ENCODE results near the gene SHISA4.
"Not testable (repeated sequence)": the region's sequence is repeated elsewhere in the genome, so short reads cannot be mapped to it uniquely, and the experiment has no call there.

Gene SHISA4

DNA sequence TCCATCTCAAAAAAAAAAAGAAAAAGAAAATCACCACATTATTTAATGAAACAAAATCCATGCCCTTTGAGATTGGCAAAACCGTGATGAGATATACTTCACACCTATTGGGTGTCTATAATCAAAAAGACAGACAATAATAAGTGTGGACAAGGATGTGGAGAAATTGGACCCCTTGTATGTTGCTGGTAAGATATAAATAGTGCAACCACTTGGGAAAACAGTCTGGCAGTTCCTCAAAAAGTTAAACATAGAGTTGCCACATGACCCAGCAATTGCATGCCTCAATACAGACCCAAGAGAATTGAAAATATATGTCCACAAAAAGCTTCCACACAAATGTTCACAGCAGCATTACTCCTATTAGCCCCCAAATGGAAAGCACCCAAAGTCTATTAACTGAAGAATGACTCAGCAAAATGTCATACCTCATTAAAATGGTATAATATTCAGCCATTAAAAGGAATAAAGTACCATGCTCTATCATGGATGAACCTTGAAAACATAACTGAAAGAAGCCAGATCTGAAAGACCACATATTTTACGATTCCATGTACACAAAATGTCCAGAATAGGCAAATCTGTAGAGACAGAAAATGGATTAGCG, 33.4 kb downstream of the SHISA4 start:
- in situ Hi-C loops (cut with HindIII; ENCODE audit: low sequenced_read_pairs): no loop called here

DNA sequence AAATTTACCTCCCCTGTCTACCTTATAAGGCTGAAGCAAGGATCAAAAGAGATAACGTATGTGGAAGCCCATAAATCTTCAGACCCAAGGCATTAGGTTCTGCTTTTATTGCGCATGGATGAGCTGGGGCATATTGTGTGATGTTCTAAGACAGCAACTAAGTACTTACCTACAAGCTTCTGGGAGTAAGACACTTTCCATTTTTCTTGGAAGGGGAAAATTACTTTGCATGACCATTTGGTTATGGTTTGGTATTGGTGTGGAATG, 36.5 kb downstream of the SHISA4 start:
- in situ Hi-C loops (cut with HindIII; ENCODE audit: low sequenced_read_pairs): no loop called here

DNA sequence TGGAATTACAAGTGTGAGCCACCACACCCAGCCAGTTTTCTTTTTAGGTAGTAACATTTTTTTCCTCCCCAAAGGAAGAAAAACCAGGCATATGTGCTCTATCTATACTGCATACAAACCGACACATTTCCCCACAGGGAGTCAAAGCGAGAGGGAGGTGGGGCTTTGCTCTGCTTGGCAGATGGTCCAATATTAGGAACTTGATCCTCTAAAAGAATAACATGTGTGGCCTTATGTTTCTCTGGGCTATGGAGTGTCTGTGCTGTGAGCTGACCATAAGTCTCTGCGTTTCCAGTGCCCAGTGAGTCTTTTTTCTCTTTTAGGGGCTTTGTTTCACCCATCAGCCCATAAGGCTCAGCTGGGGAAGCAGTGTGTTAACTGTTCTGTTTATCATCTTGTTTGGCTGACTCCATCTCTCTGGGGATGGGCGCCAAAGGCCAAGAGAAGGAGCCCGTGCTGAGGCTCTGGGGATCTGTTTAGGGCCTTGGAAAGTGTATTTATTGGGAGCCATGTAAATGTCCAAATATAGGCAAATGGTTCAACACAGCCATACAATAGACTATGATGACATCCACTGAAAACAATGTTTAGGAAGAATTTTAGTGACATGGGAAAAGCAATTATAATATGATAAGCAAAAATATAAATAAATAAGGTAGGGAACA, 37.4 kb downstream of the SHISA4 start:
- in situ Hi-C loops (cut with HindIII; ENCODE audit: low sequenced_read_pairs): no loop called here

DNA sequence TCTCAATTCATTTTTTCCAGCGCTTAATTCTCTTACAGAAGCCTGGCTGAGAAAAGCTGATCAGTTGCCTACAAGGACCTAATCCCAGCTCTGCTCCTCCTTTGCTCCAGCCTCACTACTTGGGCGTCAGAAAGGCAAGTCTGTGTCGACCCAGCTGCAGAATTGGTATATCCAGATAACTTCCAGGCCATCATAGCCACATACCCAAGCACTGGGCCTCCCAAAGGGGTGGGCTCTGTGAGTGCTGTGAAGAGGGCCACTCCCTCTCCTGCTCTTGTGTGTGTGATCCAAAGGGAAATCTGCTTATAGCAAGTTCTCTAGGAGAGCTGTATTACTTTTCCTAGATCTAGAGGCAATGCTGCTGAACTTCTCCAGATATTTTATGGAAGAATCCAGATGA, 39.6 kb downstream of the SHISA4 start:
- in situ Hi-C loops (cut with HindIII; ENCODE audit: low sequenced_read_pairs): no loop called here

DNA sequence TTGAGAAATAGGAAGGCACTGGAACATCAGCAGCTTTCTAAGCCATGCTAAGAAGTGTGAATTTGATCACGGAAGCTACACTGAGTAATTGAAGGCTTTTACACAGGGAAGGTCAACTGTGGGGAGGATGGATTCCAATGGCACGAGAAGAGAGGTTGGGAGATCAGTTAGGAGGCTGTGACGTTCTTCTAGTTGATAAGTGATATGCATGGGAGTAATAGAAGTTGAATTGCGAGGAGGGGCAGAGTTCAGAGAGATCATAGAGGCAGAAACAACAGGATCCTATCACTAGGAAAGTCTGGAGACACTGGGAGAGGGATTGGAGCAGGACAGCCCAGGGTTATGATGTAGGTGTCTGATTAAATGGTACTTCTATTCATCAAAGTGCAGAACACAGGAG, 41.4 kb downstream of the SHISA4 start:
- in situ Hi-C loops (cut with HindIII; ENCODE audit: low sequenced_read_pairs): no loop called here

DNA sequence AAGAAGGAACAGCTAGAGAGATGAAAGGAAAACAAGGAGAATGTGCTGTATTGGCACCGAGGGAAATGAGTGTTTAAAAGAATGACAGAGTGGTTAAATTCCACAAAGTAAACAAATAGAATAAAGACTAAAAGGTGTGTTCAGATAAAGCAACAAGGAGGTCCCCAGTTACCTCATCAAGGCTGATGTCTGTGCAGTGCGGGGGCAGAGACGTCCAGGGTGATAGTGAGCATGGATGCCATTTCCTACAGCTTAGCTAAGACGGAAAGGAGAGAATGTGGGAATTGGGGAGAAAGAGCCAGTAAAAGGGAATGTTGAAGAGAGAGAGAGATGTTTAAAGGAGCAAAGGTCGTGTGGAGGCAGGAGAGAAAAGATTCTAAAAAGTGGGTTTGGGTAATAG, 42.1 kb downstream of the SHISA4 start:
- in situ Hi-C loops (cut with HindIII; ENCODE audit: low sequenced_read_pairs): no loop called here

DNA sequence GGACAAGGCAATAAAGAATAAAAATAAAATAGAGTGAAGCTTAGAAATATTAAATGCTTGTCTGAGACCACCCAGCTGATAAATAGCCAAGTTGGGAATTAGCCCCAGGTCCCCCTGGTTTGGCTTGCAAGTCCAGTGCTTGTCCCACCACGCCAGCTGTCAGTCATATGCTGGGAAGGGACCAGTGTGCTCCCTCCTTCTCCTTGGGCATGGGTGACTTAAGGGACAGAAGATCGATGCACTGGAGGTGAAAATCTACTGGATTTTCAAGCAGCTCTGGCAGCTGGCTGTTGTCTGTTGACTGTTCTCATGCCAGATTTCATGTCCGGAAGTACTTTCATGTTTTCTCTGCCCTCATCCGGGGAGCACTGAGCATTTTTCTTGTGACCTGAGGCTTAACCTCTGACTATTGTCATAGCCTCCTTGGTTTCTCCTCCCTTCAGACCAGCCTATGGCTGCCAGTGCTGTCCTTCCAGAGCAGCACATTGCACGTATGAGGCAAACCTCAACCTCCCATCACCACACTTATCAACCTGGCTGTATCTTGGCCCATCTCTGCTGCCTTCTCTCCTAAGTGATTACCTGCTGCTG, 45.2 kb downstream of the SHISA4 start:
- in situ Hi-C loops (cut with HindIII; ENCODE audit: low sequenced_read_pairs): no loop called here

DNA sequence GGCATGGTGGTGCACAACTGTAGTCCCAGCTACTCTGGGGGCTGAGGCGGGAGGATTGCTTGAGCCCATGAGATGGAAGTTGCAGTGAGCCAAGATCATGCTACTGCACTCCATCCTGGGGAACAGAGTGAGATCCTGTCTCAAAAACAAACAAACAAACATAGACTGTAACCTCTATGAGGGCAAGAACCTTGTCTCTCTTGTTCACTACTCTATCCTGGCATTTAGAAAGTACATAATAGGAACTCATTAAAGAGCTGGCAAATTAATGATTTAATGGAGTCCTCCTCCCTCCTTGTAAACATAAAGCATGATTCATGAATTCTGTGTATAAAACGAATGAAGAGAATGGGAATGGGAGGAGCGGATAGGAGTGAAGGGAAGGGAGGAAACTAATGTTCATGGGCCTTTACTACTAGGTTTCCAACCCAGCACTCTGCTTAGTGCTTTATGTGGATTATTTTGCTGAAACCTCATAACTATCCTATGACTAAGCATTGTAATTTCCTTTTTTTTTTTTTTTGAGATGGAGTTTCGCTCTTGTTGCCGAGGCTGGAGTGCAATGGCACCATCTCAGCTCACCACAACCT, 49.0 kb downstream of the SHISA4 start:
- in situ Hi-C loops (cut with HindIII; ENCODE audit: low sequenced_read_pairs): no loop called here

DNA sequence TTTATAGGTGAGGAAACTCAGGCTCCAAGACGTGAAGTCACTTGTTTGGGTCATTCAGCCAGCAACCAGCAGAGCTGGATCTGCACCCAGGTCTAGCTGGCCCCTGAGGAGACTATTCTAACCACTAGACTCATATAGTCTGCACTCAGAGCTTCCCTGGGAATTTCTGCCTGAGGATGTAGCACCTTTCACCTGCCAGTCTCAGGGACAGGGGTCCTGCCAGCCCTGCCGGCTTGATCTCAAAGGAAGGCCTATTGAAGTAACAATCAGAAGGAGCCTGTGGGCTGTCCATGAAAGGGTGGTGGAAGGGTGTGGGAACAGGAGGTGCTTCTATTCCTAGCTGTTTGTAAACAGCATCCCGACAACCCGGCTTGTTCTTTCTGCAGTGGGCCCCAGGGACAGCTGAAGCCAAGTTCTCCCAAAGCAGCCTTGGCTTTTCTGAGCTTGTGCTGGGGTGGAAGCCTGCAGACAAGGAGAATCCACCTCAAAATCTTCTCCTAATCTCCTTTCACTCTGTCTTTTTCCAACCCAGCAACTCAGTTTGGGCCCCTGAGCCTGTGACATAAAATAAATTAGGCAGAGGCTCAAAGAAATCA, 49.8 kb downstream of the SHISA4 start:
- in situ Hi-C loops (cut with HindIII; ENCODE audit: low sequenced_read_pairs): no loop called here

DNA sequence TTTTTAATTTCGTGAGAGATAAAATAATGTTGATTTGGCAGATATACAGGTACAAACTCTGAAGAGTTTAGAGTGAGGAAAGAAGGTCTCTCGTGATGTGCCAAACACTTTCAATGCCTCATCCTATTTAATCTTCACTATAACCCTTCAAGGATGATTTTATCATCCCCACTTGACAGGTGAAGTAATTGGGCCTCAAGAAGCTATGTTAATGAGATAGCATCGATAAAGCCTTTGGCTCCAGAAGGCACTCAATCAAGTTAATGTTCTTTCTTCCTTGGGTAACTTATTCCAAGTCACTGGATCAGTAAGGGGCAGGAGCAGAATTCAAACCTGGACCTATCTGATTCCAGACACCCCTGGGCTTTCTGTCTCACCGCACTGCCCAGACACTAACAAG, 50.5 kb downstream of the SHISA4 start:
- in situ Hi-C loops (cut with HindIII; ENCODE audit: low sequenced_read_pairs): no loop called here

DNA sequence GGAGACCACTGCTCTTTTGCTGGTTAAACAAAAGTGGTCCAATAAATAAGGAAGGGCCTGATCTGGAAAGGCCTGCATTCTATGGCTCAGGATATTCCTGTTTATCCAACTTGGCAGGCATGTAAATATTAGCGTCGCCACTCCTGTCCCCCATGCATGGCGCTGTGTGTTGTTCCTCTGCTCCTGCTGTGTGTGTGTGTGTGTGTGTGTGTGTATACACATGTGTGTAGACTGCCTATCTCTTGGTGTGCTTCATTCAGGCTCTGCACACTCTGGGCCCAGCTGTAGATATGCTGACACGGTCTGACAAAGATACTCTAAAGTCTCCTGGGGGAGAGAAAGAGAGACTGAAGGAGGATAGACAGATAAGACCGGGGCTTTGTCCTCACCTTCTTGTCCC, 50.9 kb downstream of the SHISA4 start:
- in situ Hi-C loops (cut with HindIII; ENCODE audit: low sequenced_read_pairs): no loop called here

DNA sequence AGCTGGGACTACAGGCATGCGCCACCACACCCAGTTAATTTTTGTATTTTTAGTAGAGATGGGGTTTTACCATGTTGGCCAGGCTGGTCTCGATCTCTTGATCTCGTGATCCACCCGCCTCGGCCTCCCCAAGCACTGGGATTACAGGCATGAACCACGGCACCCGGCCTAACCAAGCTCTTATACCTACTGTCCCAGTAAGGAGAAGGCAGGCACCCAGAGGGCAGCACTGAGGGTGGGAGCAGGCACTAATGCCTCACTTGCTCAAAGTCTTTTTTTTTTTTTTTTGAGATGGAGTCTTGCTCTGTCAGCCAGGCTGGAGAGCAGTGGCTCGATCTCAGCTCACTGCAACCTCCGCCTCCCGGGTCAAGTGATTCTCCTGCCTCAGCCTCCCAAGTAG, 51.6 kb downstream of the SHISA4 start:
- in situ Hi-C loops (cut with HindIII; ENCODE audit: low sequenced_read_pairs): not testable (repeated sequence)

DNA sequence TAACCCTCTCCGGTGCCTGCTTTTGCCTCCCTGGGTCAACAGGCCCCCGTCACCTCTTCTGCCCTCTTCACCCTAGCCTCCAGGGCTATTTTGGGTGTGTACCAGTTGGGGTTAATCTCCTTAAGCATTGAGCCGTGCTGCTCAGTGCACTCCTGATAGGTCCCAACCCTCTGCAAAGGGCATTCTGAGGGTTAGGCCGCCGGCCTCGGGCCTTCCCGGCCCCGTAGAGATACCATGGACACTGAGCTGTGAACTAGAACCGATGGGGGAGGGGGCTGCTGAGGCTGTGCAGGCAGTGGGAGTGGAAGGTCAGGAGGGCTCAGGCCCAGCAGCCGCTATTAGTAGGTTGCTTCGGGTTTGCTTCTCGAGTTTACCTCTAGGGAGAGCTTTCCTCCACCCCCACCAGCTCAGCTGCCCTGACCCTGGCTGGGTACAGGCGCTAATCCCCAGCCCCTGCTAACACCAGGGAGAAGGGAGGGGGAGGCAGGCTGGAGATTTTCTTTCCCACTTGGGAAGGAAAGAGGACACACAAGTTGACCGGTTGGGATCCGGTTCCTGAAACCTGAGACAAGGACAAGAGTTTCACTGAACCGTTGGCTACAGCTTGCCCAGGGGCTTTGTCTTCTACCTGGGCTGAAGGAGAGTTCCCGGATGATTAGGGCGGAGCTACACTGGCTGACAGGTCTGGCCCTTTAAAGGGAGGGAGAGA, 52.9 kb downstream of the SHISA4 start:
- in situ Hi-C loops (cut with HindIII; ENCODE audit: low sequenced_read_pairs): no loop called here

DNA sequence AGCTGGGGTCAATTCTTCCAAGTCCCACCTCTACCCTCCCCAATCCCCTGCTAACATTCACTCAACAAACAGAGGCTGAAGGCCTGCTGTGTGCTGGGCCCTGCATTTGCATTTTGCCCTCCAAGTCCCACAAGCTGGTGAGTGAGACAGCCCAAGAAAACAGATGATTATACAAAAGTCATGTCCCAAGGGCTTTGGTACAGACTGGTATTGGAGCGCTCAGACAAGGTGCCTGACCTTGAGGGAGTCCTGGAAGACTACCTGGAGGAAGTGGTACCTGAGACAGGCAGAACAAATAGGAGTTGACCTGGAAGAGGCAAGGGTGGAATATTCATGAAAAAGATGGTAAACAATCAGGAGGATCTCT, 53.4 kb downstream of the SHISA4 start:
- in situ Hi-C loops (cut with HindIII; ENCODE audit: low sequenced_read_pairs): no loop called here
